Neural progenitor cell (in vitro differentiated cells): ENCODE data around the gene ARHGEF39.

Experiments
- CTCF ChIP-seq: fragments of 200-600 bp; sonication (generic); IDR thresholded peaks from 2 replicates; pipeline ENCODE4 v1.5.1; 2017; ENCODE audit warnings: antibody characterized with exemption, mild to moderate bottlenecking
- EZH2 ChIP-seq: fragments of 200-600 bp; sonication (generic); IDR thresholded peaks from 2 replicates; pipeline ENCODE4 v1.6.1; 2017; ENCODE audit warnings: antibody characterized with exemption, mild to moderate bottlenecking, moderate library complexity

- TF ChIP-seq CTCF (no peak), EZH2 (no peak)
These were observed 46.8 kb upstream of the ARHGEF39 start for GRCh38 chr9:35711501-35712428.
